Measurements from ENCODE around the gene TNIP2.
"Not testable (repeated sequence)": the region's sequence is repeated elsewhere in the genome, so short reads cannot be mapped to it uniquely, and the experiment has no call there.

The TNIP2 gene

DNA sequence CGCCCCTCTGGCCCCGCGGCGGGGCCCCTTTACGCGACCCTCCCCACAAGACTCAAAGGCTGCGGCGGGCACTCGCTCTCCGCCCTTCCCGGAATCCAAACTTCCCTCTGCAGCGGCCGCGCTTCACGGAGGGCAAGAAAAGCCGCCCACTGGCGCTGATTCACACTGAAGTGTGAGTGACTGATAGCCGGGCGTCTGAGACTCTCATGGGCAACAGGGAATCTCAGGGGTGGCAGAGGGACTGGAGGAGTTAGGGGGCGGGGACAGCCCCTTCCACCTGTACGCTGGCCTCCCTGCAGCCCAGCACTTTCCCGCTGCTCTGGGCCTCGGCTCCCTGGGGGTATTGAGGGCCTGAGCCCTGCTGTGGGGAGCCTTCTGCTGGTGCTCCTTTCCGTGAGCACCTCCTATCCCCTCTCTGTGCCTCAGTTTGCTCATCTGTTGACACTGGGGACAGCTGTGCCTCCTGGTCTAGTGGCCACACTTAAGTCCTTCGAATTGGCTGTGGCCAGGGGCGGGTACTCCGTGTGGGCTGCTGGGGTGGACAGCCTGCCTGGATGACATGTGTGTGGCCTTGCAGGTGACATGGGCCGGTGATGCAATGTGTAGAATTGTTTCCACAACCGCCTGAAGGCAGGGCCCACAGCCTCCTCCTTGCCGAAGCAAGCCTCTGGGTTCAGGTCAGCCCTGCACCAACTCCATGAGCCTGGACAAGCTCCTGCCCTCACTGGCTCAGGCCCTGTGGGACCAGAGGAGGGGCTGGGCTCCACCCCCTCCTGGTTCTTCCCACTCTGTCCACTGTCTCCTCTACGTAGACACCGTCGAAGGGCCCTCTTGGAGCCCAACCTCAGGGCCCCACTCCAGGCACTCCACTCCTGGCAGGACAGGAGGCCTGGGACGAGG lies 37.7 kb upstream of the TNIP2 start:
- DNase-seq, result peak; percentile 70 to 72

DNA sequence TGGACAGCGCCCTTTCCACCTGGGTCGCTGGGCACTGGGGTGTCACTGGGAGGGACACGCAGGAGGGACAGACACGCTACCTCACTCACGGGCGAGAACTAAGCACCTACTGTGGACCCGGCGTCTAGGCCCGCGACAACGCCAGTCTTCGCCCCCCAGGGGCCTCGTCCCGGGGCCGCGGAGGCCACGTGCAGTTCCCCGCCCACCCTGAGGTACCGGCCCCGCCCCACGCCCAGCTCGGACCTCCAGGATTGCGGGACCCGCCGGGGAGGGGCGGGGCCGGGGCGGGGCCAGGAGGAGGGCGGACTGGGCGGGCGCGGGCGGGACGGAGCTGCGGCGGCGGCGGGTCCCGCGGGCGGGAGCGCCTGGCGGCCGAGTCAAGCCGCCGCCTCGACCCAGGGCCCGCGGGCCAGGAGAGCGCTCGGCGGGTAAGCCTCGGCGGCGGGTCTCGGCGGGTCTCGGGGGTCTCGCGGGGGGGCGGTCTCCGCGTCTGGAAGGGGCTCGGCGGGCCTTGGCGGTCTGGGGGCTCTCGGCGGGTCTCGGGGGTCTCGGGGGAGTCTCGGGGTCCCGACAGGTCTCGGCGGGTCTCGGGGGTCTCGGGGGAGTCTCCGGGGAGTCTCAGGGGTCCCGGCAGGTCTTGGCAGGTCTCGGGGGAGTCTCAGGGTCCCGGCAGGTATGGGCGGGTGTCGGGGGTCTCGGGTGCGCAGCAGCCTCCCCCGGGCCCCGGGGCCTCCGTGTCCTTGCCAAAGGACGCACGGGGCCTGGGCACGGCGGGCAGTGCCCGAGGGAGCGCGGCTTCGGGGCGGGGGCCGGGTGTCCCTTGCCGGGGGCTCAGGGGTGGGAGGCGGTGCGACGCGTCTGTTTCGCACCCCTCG lies 36.8 kb upstream of the TNIP2 start, which contains the start of gene SH3BP2:
Gene SH3BP2, plus strand, starts transcription at position 375 of the 875 bp plus-strand sequence. CDS start 27,533 bp downstream, outside the sequence.
- peak; percentile 57 to 78 for DNase-seq

DNA sequence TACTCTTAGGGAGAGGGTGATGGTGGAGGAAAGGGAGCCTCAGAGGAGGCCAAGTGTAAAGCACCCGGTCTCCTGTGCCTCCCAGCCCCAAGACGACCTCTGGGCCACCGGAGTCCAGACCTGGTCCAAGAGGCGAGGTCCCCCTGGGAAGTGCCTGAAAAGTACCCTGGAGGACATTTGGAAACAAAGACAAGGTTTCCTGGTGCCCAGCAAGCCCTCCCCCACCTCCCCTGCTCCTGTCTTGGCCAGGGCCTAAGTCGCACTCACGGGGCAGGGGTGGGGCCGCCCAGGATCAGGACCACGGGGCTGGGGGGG lies 36.2 kb upstream of the TNIP2 start:
- DNase-seq, result no peak

DNA sequence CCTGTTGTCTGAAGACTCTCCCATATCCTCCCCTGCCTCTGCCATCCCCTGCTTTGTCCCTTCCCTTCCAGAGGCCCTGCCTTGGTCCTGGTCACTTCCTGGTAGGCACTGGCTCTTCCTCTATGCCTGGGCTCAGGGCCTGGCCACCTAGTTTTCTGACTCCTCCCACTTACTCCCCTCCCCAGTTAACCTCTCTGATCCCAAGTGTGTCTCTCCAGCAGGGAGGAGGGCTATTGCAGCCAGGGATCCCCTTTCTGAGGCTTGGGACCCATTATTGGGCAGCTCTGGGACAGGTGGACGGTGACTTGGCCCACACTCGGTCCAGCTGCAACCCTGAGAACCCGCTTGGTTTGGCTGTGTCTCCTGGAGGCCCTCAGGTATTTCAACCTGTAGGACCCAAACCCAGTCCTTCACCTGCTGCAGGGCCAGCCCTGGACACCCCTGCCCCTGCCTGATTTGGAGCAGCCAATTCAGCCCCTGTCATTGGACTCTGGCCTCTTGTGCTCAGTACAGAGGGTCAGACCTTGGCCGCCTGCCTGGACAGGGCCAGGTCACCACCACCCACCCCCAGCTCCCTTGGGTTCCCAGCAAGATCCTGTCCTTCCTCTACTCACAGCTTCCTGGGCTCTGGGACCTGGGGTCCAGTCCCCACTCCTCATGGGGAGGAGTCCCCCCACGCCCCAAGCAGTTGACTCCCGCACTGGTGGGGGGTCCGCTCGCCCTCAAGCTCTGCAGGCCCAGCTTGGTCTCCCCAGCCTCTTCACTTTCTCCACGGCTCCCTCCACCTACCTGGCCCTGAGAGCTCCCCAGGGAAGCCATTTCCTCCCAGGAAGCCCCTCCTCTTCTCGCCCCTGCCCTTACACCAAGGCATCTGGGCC lies 35.6 kb upstream of the TNIP2 start:
- DNase-seq, result no peak

DNA sequence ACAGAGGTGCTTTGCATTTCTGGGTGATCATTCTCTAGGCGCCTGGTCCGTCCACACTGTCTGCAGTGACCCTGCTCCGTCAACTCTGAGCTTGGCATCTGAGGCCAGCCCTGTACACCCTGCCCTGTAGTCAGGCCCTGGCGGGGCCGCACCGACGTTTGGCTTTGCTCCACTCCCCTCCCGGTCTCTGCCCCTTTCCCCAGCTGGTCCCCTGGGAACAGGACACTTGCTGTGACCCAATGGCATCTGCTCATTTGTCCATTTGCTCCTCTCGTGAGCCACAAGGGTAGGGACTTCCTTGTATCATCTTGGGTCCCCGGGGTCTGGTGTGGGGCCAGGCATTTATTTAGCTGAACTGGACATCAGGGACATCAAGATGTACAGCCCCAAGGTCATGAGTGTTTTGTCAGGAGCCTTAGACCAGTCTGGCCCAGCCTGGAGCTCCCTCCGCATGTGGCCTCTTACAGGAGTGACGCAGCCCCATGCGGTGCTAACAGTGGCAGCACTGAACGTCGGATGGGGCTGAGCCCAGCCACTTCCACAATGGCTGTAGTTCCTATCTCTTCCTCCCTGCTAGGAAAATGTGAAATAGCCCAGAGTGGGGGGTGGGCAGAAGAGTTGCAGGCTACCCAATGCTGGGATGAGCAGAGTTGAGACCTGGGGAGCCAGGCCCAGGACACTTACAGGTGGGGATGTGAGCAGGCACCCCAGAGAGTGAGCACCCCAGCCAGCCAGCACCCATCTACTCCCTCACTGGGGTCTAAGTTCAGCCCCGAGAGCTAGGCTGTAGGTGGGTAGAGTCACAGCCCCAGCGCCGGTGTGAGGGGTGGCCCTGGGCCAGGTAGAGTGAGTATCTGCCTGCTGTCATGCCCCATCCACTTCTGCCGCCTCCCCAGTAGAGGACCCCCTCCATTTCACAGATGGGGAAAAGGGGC lies 34.7 kb upstream of the TNIP2 start:
- no peak for DNase-seq

DNA sequence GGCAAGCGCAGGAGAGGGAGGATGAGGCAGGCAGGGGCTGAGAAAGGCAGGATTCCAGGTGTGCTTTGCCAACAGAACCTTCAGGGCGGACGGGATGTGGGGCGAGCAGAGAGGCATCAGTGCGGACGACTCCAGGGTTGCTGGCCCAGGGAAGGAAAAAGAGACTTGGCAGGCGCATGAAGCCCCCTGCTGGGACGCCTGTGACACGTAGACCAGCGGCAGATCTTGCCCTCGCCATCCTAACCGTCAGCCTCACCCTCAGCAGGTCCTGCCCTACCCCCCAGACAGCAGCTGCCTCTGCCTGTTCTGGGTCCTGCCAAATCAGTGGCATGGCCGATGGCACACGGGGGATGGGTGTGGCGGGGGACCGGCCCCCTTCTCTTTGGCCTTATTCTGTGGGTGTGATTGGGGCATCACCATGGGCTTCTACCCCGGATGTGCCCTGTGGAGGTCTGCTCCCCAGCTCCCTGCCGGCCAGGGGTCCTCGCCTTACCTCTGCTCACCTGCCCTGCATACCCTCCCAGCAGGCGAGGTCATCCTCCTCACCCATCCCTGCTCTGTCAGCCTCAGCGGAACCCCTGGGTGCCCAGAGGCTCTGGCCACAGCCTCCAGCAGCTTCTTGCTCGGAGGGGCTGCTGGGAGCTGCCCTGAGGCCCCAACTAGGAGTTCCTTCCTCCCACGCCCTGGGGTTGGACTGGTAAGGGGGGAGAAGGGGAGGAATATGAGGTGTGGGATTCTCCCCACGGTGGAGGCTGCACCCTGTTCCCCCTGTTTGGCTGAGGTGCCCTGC lies 33.9 kb upstream of the TNIP2 start:
- no peak for DNase-seq

DNA sequence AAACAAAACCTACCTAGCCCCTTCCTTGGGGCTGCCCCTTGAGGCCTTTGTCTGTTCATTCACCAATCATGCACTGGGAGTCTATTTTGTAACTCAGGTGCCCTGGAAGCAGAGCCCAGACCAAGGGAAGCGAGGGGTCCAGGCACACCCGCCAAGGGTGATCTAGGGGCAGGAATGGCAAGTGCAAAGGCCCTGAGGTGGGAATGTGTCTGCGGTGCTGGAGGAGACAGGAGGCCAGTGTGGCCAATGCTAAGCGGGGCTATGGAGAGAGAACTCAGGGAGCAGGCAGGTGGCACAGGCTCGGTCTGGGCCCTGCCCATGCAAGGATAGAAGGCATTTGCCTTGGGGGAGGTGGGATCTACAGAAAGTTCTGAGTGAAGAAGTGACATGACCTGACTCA lies 33.2 kb upstream of the TNIP2 start:
- DNase-seq, result no peak

DNA sequence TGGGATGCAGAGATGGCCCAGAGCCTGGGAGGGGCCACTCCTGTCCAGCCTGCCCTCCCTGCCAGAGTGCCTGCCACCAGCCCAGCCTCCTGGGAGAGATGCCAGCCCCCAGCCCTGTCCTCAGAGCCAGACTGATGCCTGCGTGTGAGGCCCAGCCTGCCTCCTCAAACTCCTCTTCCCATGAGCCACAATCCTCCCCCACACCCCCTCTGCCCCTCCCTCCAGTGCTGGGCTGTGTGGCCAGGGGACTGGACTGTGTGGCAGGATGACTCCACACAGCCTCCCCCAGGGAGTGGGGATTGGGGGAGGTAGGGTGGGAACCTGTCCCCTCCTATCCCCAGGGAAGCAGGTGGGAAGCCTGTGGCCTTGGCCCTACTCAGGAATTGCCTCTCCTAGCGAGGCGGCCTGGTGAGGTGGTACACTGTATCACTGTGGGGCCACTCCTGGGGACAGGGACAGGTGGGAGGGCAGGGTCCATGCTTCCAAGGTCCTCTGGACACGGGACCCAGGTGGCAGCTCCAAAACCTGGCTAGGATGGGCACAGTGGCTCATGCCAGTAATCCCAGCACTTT lies 32.5 kb upstream of the TNIP2 start:
- DNase-seq, result no peak

DNA sequence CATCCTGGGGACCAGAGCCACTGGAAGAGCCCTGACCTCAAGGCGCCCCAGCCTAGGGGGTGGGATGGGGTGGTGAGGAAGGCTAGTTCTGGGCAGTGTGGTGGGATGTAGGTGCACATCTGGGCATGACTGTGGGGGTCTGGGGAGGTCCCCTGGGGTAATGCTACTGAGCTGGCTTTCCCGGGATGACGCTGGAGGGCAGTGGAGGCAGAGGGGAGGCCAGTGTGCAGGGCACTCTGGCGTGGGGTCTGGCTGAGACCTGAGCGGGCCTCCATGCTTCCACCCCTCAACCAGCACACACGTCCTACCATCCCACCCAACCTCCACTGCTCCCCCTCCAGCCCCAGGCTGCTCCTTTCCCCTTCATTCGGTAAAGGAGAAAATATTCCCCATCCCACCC lies 32.0 kb upstream of the TNIP2 start:
- DNase-seq, result no peak

DNA sequence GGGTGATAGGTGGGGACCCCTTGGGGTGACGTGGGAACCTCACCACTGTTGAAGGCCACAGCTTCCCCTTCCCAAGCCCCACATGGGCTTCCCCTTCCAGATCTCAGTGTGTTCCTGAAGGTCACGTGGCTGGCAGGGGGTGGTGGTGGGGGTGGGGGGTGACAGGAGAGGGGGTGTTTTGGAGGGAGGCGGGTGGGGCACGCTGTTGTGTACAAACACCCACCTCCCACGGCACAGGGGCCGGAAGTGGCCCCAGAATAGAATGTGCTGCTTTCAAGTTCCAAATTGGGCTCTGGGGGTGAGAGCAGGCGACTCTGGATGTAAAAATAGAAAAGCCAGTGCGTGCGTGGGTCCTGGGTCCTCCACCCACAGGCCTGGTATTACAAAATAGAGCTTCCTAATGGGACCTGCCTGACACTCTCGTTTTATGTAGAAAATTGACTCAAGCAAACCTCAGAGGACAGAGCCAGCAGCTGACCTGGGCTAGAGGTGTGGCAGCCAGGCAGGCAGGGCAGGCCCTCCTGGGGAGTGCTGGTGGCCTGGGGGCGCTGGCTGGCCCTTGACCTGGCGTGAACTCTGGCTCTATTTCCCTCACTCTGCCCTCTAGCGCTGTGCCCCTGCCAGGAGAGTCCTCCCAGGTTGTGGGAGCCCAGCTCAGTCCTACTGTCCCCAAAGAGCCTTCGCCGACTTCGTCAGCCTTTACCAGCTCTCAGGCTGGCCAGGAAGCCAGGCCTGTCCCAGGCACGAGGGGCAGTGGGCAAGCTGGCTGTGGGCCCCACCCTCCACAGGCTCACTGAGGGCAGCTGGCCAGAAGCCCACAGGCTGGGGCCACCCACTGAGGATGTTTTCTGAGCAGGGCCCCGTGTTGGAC lies 31.3 kb upstream of the TNIP2 start:
- DNase-seq, result peak; percentile 56 to 59

DNA sequence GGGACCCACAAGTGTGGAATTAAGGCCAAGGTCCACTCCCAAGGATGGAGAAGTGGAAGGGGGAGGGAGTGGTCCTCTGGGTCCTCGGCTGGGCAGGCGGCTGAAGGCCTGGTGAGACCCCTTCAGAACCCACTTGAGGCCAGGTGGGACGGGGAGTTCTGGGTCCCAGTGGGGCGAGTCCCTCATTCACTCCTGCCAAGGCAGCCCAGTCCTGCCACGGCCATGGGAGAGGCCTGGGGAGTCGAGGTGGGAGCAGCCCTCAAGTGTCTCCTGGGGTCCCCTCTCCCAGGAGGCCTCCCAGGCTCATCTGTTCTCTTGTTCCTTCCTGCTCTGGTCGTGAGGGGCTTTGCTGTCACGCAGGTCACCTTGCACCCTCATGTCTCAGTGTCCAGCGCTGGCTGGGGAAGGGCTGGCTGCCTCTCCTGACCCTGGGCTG lies 30.7 kb upstream of the TNIP2 start:
- DNase-seq, result no peak

DNA sequence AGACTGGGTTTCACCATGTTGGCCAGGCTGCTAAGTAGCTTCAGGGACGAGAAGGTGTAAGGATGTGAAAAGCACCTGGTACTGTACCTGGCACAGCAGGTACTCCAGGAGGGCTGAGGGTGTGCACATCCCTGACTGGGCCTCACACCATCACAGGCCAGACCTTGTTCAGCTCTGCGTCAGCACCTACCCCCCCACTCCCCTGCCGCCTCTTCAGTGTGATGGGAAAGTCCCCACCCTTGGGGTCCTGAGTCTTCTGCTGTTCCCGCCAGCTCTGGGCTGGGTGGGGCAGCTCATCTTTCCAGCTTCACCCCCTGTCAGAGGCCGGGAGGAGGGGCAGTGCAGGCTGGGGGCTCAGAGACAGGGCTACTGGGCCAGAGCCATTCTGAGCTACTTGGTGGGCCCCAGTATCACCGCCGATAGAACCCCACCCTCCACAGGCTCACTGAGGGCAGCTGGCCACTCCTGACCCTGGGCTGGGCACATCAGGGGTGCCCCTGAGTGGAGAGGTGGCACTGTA lies 30.1 kb upstream of the TNIP2 start:
- DNase-seq, result peak; percentile 72 to 73

DNA sequence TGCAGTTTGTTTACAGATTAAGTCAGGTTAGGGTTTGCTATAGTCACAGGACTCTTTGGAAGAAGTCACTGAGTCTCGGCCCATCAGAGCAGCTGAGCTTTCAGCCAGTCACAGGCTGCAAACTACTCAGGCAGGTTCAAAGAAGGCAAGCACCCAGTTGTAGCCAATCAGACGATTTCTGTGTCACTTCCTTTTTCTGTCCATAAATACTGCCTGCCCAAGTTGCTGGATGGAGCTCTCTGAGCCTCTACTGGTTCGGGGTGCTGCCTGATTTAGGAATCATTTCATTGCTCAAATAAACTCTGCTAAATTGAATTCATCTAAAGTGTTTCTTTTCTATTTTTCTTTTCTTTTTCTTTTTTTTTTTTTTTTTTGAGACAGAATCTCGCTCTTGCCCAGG lies 29.5 kb upstream of the TNIP2 start:
- no peak for DNase-seq

DNA sequence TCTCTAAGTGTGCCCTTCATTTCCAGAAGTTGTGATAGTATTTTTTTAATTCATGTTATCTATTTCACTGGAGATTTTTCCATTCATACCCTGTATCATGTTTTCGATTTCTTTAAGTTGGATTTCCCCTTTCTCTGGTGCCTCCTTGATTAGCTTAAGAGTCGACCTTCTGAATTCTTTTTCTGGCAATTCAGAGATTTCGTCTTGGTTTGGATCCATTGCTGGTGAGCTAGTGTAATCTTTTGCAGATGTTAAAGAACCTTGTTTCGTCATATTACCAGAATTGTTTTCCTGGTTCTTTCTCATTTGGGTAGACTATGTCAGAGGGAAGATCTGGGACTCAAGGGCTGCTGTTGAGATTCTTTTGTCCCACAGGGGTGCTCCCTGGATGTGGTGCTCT lies 27.7 kb upstream of the TNIP2 start:
- DNase-seq, result no peak

DNA sequence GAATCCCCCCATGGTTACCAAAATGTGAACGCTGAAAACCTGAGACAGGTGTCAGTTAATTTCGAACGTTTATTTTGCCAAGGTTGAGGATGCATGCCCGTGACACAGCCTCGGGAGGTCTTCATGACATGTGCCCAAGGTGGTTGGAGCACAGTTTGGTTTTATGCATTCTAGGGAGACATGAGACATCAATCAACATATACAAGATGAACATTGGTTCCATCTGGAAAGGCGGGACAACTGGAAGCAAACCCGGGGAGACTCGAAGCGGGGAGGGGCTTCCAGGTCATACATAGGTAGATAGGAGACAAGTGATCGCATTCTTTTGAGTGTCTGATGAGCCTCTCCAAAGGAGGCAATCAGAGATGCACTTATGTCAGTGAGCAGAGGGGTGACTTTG lies 25.8 kb upstream of the TNIP2 start:
- no peak for DNase-seq

DNA sequence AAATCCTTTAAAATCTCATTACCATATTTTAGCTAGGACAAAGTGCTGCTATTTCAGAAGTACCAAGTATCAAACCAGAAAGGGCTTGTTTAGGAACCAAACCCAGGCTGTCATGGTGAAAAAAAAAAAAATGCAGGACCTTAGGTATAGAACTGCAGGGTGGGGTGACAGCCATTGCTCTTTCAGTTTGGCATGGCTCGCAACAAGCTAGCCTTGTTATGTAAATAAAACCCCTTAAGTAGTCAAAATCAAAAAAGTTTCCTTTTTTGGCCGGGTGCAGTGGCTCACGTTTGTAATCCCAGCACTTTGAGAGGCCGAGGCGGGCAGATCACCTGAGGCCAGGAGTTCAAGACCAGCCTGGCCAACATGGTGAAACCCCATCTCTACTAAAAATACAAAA lies 24.5 kb upstream of the TNIP2 start:
- DNase-seq, result not testable (repeated sequence)

DNA sequence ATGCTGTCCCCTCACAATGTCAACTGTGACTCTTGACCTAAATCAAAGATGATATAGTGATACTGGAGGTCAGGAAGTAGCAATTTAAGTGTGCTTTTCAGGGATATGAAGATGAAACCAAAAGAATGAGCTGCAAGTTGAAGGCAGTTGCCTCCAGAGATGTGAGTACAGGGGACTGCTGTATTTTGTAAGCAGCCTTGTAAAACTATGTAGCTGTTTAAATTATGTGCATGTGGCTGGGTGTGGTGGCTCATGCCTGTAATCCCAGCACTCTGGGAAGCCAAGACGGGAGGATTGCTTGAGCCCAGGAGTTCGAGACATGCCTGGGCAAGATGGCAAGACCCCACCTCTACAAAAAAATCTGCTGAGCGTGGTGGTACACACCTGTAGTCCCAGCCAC lies 15.1 kb upstream of the TNIP2 start:
- DNase-seq, result no peak

DNA sequence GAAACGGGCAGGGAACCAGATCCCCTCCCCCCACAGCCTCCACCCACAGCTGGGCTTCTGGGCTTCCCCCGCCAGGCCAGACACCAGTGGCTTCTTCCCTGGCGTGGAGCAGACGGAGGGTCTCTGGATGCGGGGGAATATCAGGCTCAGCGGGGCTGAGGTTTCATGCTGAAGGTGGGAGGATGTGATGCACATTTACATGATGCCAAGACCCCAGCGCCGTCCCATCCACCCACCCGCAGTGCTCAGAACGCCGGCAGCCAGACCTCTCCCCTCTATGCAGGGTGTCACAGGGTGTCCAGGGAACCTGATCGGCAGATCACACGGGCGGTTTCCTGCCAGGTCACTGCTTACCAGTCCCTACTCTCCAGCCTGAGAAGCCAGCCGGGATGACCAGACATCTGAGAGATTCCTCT lies 12.8 kb upstream of the TNIP2 start:
- no peak for DNase-seq

DNA sequence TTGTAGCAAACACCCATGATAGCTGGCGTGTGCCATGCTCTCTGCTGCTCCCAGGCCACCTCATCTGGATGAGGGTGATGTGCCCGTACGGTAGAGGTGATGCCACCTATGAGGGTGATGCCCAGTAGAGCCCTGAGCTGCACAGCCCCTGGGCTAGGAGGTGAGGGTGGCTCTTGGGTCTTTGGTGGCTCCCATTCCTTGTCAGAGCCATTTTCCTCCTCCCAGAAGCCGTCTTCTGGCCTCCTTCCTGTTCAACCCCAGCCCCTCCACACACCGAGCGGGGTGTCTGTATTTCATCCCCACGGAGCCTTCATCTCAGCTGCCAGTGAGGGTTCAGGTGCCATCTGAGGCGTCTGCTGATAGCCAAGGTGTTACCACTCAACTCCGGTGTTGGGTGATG lies 12.0 kb upstream of the TNIP2 start:
- no peak for DNase-seq
